Measurements from ENCODE around the gene PLBD1.

PLBD1 gene, protein sequence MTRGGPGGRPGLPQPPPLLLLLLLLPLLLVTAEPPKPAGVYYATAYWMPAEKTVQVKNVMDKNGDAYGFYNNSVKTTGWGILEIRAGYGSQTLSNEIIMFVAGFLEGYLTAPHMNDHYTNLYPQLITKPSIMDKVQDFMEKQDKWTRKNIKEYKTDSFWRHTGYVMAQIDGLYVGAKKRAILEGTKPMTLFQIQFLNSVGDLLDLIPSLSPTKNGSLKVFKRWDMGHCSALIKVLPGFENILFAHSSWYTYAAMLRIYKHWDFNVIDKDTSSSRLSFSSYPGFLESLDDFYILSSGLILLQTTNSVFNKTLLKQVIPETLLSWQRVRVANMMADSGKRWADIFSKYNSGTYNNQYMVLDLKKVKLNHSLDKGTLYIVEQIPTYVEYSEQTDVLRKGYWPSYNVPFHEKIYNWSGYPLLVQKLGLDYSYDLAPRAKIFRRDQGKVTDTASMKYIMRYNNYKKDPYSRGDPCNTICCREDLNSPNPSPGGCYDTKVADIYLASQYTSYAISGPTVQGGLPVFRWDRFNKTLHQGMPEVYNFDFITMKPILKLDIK
- long read RNA-seq, result 0 reads

DNA sequence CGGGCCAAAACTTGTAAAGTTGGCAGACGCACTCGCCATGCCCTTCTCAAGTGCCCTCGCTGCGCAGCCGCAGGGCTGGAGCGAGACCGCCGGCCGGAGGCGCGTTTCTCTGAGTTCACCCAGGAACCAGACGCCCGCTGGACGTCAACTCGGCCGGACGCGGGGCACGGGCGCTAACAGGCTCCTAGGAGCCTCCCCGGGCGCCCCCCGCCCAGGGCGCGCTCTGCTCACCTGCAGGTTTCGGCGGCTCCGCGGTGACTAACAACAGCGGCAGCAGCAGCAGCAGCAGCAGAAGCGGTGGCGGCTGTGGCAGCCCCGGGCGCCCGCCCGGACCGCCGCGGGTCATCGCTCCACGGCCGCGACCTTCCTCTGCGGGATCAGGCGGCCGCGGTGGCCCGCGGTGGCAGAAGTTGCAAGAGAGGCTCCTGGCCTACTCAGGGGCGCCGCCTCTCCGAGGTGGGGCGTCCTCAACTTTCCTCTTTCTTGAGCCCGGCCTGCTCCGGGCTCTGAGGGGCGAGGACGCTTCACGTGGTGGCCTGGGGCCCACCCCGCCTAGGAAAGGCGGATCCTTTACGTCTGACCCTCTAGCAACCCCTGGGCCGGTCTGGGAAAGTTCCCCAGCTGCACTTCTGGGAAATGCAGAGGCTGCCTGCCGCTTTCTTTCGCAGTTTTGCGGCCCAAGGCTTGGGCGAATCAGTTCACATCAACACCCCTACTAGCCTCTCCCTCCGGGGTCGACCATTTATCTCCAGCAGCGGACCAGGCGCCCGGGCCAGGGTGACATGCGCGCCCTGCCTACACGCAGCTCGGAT lies at the start of gene PLBD1:
Gene PLBD1, minus strand, starts transcription at position 533 of the 812 bp plus-strand sequence. Its CDS starts 187 bp downstream, at position 346.
- Histone ChIP-seq H3K27me3 (ENCODE audit: insufficient read depth, poor library complexity, severe bottlenecking) (peaks cover 18% of the 10 kb centered on the region), H3K4me3 (replicated peaks; ENCODE audit: insufficient read depth, low read length) (no peak within 1 kb of the TSS), H3K27ac (replicated peaks) (no peak within 1 kb of the TSS)
- TF ChIP-seq, protein P1, sequence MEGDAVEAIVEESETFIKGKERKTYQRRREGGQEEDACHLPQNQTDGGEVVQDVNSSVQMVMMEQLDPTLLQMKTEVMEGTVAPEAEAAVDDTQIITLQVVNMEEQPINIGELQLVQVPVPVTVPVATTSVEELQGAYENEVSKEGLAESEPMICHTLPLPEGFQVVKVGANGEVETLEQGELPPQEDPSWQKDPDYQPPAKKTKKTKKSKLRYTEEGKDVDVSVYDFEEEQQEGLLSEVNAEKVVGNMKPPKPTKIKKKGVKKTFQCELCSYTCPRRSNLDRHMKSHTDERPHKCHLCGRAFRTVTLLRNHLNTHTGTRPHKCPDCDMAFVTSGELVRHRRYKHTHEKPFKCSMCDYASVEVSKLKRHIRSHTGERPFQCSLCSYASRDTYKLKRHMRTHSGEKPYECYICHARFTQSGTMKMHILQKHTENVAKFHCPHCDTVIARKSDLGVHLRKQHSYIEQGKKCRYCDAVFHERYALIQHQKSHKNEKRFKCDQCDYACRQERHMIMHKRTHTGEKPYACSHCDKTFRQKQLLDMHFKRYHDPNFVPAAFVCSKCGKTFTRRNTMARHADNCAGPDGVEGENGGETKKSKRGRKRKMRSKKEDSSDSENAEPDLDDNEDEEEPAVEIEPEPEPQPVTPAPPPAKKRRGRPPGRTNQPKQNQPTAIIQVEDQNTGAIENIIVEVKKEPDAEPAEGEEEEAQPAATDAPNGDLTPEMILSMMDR (IDR thresholded peaks at IDR 0.05; ENCODE audit: insufficient read depth, low read length), result no peak
- no peak for DNase-seq (ENCODE audit: low read depth in 1 of 2, low spot score in 1 of 2)

DNA sequence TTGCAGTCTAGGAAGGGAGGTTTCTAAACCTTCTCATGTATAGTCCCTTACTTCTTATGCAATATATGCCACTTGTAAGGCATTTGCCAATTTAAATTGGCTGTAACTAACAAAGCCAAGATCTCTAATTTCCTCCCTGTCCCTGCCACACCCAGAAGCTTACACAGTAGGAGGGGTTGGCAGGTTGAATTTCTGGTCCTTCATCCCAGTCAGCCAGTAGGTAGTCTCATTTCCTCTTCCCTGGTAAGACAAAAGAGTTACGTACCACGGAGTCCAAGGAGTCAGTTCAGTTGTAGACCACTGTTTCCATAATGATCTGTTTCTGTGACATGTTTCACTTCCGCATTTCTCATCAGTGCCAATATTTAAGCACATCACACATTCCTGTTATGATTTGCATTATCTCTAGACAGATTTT lies 47.0 kb upstream of the PLBD1 start:
- DNase-seq (ENCODE audit: low read depth in 1 of 2, low spot score in 1 of 2), result peak in 1 of 2 experiments; percentile 79
- Histone ChIP-seq H3K4me3 (replicated peaks; ENCODE audit: insufficient read depth, low read length) (no peak overlapping the region), H3K27ac (replicated peaks) (no peak overlapping the region; the same call in 1 of the 2 replicates), H3K27me3 (ENCODE audit: insufficient read depth, poor library complexity, severe bottlenecking) (no peaks in the 10 kb centered on the region)
- TF ChIP-seq, protein P2, sequence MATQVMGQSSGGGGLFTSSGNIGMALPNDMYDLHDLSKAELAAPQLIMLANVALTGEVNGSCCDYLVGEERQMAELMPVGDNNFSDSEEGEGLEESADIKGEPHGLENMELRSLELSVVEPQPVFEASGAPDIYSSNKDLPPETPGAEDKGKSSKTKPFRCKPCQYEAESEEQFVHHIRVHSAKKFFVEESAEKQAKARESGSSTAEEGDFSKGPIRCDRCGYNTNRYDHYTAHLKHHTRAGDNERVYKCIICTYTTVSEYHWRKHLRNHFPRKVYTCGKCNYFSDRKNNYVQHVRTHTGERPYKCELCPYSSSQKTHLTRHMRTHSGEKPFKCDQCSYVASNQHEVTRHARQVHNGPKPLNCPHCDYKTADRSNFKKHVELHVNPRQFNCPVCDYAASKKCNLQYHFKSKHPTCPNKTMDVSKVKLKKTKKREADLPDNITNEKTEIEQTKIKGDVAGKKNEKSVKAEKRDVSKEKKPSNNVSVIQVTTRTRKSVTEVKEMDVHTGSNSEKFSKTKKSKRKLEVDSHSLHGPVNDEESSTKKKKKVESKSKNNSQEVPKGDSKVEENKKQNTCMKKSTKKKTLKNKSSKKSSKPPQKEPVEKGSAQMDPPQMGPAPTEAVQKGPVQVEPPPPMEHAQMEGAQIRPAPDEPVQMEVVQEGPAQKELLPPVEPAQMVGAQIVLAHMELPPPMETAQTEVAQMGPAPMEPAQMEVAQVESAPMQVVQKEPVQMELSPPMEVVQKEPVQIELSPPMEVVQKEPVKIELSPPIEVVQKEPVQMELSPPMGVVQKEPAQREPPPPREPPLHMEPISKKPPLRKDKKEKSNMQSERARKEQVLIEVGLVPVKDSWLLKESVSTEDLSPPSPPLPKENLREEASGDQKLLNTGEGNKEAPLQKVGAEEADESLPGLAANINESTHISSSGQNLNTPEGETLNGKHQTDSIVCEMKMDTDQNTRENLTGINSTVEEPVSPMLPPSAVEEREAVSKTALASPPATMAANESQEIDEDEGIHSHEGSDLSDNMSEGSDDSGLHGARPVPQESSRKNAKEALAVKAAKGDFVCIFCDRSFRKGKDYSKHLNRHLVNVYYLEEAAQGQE (IDR thresholded peaks at IDR 0.05; ENCODE audit: insufficient replicate concordance, low read depth), result no peak
- no peak for TF ChIP-seq GABPA (IDR thresholded peaks at IDR 0.05; ENCODE audit: low read depth)
- no peak for TF ChIP-seq POLR2AphosphoS5 (IDR thresholded peaks at IDR 0.05; ENCODE audit: low read depth)
- peak; percentile 57; the same call in 1 of the 2 replicates for TF ChIP-seq SPI1 (IDR thresholded peaks at IDR 0.05; ENCODE audit: borderline replicate concordance, low read depth)

DNA sequence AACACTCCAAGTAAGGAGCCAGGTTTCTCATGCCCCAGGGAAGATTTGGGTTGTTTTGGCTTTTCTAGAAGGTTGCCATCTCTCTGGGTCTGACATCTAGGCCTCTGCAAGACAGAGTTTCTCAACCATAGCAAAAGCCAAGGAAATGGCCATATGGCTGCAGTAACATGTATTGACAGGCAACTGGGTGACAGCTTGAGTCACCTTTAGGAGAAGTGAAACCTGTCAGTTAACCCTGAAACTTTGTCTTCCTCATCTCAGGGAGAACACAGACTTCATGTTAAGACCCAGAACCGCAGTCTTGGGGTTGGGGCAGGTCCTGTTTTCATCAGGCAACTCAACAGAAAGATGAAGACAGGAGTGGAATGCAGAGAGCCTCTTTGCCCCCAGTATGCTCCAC lies 46.0 kb upstream of the PLBD1 start:
- TF ChIP-seq POLR2AphosphoS5 (IDR thresholded peaks at IDR 0.05; ENCODE audit: low read depth) (no peak), SPI1 (IDR thresholded peaks at IDR 0.05; ENCODE audit: borderline replicate concordance, low read depth) (no peak), GABPA (IDR thresholded peaks at IDR 0.05; ENCODE audit: low read depth) (no peak)
- TF ChIP-seq, protein P1 (IDR thresholded peaks at IDR 0.05; ENCODE audit: insufficient read depth, low read length), result no peak
- TF ChIP-seq, protein P2 (IDR thresholded peaks at IDR 0.05; ENCODE audit: insufficient replicate concordance, low read depth), result no peak
- H3K27me3 ChIP-seq (ENCODE audit: insufficient read depth, poor library complexity, severe bottlenecking), result no peaks in the 10 kb centered on the region
- no peak overlapping the region for H3K4me3 ChIP-seq (replicated peaks; ENCODE audit: insufficient read depth, low read length)
- H3K27ac ChIP-seq (replicated peaks), result no peak overlapping the region
- DNase-seq (ENCODE audit: low read depth in 1 of 2, low spot score in 1 of 2), result peak; percentile 18 to 68
